Myocyte (in vitro differentiated cells): ENCODE measurements around the gene SYT9. TPM values are rescaled to one million over a fixed set of nuclear protein-coding genes. Genes with fewer than 3 reads are reported as not detected.

Experiments
- DNase-seq: peaks from one replicate; pipeline ENCODE4 v3.0.0-alpha.2; 2012; ENCODE audit warnings: low read depth
- polyA plus RNA-seq: library from polyadenylated mRNA; unstranded; fragments of >200 nt; gene quantifications from one replicate; pipeline ENCODE4 v1.2.1, GENCODE V29; 2012; ENCODE audit warnings: missing spikeins
- total RNA-seq: library from RNA; depleted of rRNA; stranded (reverse); fragments of >200 nt; gene quantifications from 2 replicates; pipeline ENCODE4 v1.2.3, GENCODE V29; 2014

The SYT9 gene, protein sequence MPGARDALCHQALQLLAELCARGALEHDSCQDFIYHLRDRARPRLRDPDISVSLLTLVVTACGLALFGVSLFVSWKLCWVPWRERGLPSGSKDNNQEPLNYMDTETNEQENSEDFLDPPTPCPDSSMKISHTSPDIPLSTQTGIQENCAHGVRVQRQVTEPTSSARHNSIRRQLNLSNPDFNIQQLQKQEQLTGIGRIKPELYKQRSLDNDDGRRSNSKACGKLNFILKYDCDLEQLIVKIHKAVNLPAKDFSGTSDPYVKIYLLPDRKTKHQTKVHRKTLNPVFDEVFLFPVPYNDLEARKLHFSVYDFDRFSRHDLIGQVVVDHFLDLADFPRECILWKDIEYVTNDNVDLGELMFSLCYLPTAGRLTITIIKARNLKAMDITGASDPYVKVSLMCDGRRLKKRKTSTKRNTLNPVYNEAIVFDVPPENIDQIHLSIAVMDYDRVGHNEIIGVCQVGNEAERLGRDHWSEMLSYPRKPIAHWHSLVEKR
- not detected in 2 replicates for total RNA-seq
- polyA plus RNA-seq = not detected

DNA sequence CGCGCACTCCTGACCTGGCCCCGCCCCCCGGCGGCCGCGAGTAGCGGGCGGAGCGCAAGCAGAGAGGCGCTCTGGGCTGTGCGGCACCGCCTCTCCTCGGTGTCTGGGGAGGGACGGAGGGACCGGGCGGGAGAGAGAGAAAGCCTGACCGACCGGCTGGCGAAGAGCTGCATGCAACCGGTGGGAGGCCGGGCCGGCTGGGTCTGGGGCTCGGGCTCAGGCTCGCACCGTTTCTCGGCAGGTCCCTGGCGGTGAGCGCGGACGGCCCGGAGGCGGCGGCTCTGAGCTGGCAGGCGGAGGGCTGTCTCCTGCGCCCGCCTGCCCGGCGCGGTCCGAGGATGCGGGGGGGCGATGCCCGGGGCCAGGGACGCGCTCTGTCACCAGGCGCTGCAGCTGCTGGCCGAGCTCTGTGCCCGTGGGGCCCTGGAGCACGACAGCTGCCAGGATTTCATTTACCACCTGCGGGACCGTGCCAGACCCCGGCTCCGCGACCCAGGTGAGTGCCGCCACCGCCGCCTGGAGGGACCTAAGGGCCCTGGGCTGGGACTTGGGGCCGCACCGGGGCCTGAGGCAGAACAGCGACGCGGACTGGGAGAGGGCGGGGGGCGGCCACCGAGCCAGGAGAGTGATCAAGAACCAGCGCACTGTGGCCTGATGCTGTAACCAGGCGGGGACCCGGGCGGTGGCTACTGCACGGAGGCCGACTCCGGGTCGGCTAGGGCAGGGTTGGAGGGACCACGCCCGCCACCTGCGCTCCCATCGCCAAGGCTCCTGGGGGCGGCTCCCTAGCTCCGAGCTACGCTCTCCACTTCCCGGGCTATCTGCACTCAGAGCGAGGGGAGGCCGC, at the start of gene SYT9:
Gene SYT9 (plus strand): TSS at position 69 of the 847 bp plus-strand sequence. CDS start 283 bp downstream, at position 352.
- DNase-seq = no peak

DNA sequence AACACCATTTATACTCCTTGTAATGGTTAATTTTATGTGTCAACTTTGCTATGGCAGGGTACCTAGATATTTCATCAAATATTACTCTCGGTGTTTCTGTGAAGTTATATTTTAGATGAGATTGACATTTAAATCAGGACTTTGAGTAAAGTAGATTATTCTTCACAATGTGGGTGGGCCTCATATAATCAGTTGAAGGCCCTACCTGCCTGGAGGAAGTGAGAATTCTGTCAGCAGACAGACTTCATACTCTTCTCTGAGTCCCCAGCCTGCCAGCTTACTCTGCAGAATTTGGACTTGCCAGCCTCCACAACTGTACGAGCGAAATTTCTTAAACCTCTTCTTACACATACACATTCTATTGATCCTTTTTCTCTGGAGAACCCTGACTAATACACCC, 49.3 kb upstream of the SYT9 start:
- DNase-seq = no peak

DNA sequence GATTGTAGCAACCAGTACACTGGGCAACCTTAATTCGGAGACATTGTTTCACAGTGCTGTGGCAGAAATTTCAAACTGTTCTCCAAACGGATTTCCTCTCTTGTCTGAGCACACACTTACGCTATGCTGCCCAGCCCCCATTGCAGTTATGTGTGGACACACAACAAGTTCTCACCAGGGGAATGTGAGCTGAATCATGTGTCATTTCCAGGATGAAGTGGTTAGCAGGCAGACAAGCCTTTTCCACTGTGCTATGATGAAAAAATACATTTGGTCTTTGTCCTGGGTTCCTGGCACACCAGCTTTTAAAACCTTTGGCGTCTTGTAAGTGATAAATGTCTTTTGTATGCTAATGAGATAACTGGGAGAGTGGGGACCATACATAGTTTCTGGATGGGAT, 46.9 kb upstream of the SYT9 start:
- no peak for DNase-seq

DNA sequence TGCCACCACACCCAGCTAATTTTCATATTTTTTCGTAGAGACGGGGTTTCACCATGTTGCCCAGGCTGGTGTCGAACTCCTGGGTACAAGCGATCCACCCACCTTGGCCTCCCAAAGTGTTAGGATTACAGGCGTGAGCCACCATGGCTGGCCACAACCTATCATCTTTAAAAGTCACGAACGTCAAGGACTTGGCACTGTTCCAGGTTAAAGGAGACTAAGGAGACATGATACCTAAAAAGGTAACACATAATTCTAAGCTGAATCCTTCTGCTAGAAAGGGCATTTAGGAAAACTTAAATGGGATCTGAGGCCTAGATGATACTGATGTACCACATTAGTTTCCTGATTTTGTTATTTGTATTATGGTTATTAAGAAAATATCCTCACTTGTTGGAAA, 43.3 kb upstream of the SYT9 start:
- no peak for DNase-seq

DNA sequence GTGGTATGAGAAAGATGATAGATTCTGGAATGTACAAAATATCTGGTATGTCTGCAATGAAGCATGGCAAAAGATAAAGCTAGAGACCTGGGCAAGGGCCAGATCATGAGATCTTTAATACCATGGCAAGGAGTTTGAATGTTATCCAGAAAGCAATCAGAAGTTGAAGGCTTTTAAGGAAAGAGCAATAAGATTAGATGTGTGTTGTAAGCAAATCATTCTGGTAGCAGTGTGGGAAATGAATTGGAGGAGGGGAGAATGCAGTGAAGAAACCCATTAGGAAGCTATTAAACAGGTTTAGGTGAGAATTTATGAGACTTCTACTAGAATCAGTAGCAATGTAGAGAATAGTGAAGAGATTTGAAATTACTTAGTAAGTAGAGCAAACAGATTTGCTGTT, 32.2 kb upstream of the SYT9 start:
- DNase-seq = no peak

DNA sequence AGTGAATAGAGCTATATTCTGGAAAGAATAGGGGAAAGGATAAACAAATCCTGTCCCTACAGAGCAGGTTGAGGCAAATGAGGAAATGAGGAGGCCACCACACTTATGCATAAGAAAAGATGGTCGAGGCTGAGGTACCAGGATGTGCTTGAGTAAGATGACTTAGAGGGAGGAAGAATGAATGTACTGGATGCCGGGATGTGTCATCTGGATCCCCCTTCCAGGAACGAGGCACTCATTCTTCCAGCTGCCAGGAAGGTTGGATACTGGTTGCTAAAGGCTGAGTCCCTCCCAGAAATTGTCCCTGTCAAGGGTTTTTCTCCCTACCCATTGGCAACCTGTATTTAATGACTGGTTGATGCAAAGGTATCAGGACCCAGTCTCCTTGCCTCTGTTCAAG, 31.1 kb upstream of the SYT9 start:
- DNase-seq = no peak

DNA sequence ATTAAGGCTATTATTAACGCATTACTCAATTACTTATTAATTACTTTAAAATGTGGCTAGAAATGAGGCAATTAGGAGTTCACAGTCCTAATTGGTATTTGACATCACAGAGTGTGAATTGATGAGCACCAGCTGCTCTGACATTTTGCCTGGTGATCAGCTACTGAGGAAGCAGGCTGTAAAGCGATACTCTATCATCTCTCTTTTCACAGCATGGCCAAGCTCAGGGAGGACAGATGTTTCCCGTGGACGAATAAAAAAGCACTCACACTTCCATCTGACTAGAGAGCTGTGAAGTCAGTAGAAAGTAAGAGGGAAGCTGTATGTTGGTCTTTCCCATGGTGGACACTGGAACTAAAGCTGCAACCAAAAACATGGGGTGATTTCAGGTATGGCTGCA, 29.1 kb upstream of the SYT9 start:
- DNase-seq = no peak

DNA sequence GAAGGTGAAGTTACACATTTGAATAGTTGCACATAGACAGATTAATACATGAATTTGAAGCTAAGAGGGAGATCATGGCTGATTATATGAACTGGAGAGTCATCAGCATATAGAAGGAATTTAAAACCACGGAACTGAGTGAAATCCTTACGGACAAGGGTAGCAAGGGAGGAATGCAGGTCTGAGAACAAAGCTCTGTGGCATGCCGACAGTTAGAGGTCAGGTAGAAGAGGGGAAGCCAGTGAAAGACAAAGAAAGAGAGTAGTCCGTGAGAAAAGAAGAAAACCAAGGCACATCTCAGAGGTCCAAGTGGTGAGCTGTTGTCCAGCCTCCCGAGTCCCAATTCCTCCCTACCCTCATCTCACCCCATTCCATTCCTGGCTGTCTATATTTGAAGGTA, 11.8 kb upstream of the SYT9 start:
- no peak for DNase-seq

DNA sequence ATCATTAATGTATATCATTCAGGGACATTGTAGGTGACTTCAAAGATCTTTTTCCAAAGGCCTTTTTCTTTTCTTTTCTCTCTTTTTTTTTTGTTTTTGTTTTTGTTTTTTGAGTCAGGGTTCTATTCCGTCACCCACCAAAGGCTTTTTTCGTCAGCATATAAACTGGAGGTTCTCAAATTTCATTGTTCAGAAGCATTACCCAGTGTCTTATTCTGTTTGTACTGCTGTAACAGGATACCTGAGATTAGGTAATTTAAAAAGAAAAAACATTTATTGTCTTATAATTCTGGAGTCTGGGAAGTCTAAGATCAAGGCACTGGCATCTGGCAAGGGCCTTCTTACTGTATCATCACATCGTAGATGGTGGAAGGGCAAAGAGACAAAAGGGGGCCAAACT, 6.4 kb upstream of the SYT9 start:
- no peak for DNase-seq

DNA sequence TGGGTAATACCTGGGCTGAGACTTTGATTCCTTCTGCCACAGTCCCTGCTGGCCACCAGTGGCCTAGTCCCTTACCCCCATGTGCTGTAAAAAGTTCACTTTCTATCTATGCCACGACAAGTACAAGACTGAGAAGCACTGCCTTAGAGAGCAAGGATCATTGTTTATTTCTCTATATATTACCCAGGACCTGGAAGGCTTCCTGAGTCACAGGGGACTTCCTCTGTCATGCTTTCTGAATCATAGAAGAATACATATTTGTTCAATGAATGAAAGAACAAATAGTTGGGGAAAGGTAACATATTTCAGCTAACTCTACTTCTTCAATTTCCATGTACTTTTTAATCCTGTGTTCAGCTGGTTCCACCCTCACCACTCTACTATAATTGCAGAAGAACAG, 5.5 kb upstream of the SYT9 start:
- no peak for DNase-seq

DNA sequence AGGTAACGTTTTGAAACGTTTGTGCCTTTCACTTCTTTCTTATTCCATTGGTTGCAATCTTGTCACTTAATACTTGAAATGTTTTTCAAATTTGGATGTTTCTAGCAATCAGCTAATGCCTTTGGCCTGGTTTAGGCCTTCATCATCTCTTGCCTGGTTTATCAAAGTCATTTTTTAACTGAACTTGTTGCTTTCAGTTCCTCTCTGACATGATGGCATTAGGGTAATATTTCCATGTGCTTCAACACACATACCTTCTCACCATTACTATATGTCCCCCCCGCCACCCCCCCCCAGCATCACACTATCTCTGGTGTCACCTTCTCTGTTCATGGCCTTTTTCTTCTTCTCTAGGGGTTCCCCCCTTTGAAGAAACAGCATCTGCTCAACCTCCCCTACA, 1.5 kb upstream of the SYT9 start:
- DNase-seq = no peak

DNA sequence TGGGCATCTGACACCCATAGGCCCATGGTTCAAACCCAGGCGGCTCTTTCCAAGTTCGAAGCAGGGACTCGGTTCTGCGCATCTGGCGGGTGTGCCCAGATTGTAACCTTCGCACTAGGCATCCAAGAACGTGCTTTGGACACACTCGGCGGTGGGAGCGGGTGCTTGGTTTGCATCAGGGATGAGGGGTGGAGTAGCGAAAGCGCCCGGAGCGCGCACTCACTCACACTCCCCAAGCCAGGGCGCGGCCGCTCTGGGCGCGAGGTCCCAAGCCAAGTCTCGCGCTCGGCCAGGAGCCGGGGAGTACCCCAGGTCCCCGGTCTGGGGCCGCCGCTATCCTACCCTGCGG, 243 bp upstream of the SYT9 start:
- DNase-seq = no peak

DNA sequence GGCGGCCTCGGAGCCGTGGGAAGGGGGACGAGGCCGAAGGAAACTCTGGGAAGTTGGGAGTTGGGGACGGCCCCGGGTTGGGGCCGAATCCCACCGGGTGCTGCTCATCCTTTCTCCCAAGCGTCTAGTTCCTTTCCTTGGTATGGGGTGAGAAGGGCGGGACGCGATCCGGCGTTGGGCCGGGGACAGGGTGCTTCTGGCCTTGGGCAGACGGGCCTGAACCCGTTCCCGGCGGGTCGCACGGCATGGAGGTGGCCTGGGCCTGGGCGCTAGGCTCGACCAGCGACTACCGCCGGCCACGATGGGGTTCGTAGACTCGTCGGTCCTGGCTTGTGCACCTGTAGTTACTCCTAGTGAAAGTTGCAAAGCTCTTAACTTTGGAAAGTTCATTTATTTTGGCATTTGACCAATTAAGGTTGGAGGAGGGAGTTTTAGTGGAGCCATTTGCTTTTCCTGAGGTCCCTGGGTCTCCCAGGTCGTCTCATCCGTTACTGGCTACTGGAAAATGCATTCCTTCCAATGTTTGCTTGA, 1.0 kb downstream of the SYT9 start:
- DNase-seq = no peak

DNA sequence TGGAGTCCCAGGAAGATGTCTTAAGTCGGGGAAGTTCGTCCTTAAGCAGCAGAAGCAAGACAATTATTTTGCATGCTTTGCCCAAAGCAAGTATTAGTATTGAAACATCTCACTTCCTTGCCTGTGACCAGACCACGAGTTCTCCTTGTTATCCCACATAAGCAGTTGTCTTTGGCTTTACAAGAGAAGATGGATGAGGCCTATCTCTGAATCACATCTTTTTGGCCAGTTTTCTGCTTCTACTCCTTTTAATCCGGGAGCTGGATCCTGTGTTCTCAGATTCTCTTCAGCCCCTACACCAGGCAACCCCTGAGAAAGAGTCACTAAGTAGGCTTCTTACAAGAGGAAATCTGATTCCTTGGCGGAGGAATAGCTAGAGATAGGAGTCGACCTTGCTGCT, 2.1 kb downstream of the SYT9 start:
- no peak for DNase-seq

DNA sequence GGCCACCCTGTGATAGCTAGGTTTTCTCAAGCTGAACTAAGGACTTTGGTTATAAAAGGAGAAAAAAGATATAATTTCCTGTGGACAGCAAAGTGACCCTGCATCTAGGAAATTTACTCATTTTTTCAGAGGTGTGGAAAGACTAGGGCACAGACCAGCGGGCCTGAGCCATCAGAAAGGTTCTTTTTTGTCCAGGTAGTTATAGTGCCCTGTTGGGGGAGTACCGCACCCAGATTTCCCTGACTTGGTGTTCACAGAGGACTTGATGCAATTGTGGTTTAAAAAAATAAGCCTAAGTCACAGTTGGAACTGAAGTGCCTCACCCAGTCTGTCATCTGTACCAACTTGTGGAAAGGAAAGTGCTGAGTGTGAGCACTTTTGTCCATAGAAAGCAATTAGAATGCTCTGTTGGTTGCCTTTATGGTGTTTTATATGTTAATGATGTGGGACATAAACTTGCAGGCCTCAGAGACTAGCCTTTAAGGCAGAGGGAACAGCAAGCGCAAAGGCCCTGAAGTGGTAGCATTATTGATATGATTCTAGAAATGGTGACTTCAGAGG, 3.1 kb downstream of the SYT9 start:
- DNase-seq = no peak

DNA sequence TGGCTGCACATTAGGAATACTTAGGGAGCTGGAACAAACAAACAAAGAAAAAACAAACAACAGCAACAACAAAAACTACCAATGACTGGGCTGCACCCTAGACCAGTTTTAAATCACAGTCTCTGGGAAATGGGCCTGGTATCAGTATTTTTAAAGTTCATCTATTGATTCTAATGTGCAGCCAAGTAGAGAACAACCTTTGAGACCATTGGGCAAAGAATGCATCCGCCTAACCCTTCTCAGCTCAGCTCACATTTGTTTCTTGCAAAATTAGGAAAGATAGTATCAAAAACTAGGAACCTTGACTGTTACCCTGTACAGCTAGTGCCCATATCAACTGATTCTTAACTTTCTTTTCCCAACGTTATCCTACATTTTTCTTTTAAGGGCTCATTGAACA, 5.2 kb downstream of the SYT9 start:
- DNase-seq = no peak

DNA sequence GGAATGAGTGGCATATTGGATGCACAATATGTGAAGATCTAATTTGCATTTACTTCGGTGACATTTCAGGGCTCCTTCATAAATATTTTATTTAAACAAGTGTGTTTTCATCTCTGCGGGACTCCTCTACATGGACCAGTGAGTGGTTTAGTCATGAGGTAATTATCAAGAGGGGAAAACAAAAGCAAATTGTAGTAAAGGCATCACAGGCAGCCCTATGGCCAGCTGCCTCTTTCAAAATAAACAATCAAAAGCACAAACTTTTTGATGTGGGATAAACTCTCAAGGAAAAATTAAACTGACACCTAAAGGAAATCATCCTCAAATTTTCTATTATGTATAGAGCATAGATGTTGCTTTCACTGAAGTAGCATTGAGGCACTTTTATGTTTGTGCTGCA, 6.0 kb downstream of the SYT9 start:
- DNase-seq = no peak

DNA sequence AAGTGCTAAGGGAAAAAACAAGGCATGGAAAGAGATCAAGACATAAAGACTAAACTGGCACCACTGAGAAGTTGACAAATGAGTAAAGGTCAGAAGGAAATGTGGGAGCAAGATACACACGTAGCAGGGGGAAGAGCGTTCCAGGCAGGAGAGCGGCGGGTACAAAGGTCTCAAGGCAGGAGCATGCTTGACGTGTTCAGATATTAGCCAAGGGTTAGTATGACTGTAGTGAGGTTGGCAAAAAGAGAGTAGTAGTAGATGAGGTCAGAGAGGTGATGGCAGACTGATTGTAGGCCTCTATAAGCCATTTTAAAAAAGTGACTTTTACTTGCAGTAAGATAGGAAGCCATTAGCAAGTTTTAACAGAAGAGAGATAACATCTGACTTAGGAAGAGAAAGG, 9.9 kb downstream of the SYT9 start:
- no peak for DNase-seq

DNA sequence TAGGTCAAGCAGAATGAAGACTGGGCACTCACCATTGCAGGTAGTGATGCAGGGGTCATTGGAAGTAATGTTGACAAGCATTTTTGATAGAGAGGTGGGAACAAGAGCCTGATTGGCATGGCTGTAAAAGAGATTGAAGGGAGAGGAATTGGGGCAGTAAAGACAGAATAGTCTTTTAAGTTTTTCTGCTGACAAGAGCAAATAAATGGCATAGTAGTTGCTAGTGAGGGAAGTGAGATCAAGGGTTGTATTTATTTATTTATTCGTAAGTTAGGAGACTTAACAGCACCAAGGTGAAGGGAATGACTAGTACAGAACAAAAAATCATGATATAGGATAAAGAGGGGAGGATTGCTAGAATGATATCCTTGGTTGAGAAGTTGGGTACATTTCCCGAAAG, 11.0 kb downstream of the SYT9 start:
- DNase-seq = no peak

DNA sequence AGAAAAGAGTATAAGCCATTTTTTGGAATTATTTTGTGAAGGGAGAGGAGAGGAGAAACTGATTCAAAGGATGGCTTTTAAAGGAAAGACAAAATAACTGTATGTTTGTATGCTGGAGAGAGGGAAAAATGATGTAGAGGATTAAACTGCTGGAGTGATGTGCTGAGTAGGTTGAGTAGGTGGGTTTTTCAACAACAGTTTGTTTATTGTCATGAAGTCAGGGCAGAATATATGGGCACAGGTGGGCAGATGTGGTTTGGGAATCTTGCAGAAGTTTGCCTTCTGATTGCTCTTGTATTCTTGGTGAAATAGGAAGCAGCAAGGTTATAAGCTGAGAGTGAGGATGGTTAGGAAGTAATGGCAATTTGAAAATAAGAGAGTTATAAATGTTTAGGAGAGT, 12.1 kb downstream of the SYT9 start:
- DNase-seq = no peak

DNA sequence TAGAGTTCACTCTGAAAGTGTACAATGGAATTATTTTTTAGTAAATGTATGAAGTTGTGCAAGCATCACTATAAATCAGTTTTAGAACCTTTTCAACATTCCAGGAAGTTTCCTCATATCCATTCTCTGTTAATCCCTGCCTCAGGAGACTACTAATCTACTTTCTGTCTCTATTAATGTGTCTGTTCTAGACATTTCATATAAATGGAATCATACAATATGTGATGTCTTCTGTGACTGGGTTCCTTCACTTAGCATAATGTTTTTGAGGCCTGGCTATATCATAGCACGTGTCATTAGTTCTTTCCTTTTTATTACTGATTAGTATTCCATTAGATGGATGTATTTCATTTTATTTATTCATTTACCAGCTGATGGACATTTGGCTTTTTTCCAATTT, 17.1 kb downstream of the SYT9 start:
- no peak for DNase-seq
